ENCODE measurements around the gene ACTN4. TPM values are rescaled to one million over a fixed set of nuclear protein-coding genes. Genes with fewer than 3 reads are reported as not detected.
"Not testable (repeated sequence)": the region's sequence is repeated elsewhere in the genome, so short reads cannot be mapped to it uniquely, and the experiment has no call there.

Gene ACTN4
- 125 TPM for total RNA-seq
- long read RNA-seq, full-length matches to known transcripts, result 7 of 20 reads
- long read RNA-seq, partial matches to known transcripts, result 5 of 20 reads
- long read RNA-seq, other reads (novel, unspliced or antisense), result 8 of 20 reads

- ATAC-seq (ENCODE audit: poor library complexity) (peak; percentile 89), DNase-seq (peak; percentile 100)
- intact Hi-C loops (cut with DNase I), result no loop called here
Observed at GRCh38 chr19:38647368-38647965, at the start of gene ACTN4. ACTN4 (plus strand) TSS chr19:38647649; CDS start chr19:38647746, 97 bp downstream.

- no peak for ATAC-seq (ENCODE audit: poor library complexity)
- intact Hi-C loops (cut with DNase I), result no loop called here
- no peak for DNase-seq
Observed at GRCh38 chr19:38599722-38600121, 47.7 kb upstream of the ACTN4 start.

- DNase-seq; intact Hi-C loops (cut with DNase I); ATAC-seq (ENCODE audit: poor library complexity): not testable (repeated sequence)
Observed at GRCh38 chr19:38602856-38603255, 44.6 kb upstream of the ACTN4 start.

- no peak for ATAC-seq (ENCODE audit: poor library complexity)
- no peak for DNase-seq
- intact Hi-C loops (cut with DNase I), result no loop called here
Observed at GRCh38 chr19:38606131-38606530, 41.3 kb upstream of the ACTN4 start.

- intact Hi-C loops (cut with DNase I), result loop anchor here (10.0 kb wide), 1 partner anchor 321 kb away; the partner anchor contains the start of genes MRPS12 and SARS2
- DNase-seq, result no peak
- no peak for ATAC-seq (ENCODE audit: poor library complexity)
Observed at GRCh38 chr19:38614289-38614688, 33.2 kb upstream of the ACTN4 start.

- intact Hi-C loops (cut with DNase I), result loop anchor here (10.0 kb wide), 1 partner anchor 320 kb away; the partner anchor contains the start of genes MRPS12 and SARS2
- no peak for DNase-seq
- no peak for ATAC-seq (ENCODE audit: poor library complexity)
Observed at GRCh38 chr19:38615007-38615581, 32.4 kb upstream of the ACTN4 start.

- DNase-seq (no peak), ATAC-seq (ENCODE audit: poor library complexity) (no peak)
- intact Hi-C loops (cut with DNase I), result loop anchor here (10.0 kb wide), 1 partner anchor 319 kb away; the partner anchor contains the start of genes MRPS12 and SARS2
Observed at GRCh38 chr19:38616265-38616664, 31.2 kb upstream of the ACTN4 start.

GRCh38 chr19:38617283-38617763 lies 30.1 kb upstream of the ACTN4 start:
- no peak for ATAC-seq (ENCODE audit: poor library complexity)
- intact Hi-C loops (cut with DNase I), result loop anchor here (10.0 kb wide), 1 partner anchor 317 kb away; the partner anchor contains the start of genes MRPS12 and SARS2
- DNase-seq, result no peak

- peak; percentile 6 for ATAC-seq (ENCODE audit: poor library complexity)
- intact Hi-C loops (cut with DNase I), result loop anchor here (10.0 kb wide), 1 partner anchor 317 kb away; the partner anchor contains the start of genes MRPS12 and SARS2
- peak; percentile 58 for DNase-seq
Observed at GRCh38 chr19:38617764-38618589, 29.5 kb upstream of the ACTN4 start, which contains the start of gene MAP4K1. MAP4K1 (minus strand) TSS chr19:38617953; CDS start chr19:38617895, 58 bp downstream.

- peak; percentile 100 for DNase-seq
- intact Hi-C loops (cut with DNase I), result loop anchor here (10.0 kb wide), 1 partner anchor 316 kb away; the partner anchor contains the start of genes MRPS12 and SARS2
- ATAC-seq (ENCODE audit: poor library complexity), result peak; percentile 98
Observed at GRCh38 chr19:38618590-38619360, 28.7 kb upstream of the ACTN4 start, which contains the start of gene EIF3K. EIF3K (plus strand) TSS chr19:38619188; CDS start chr19:38619269, 81 bp downstream.

GRCh38 chr19:38619361-38620174 lies 27.9 kb upstream of the ACTN4 start:
- ATAC-seq (ENCODE audit: poor library complexity) (no peak), DNase-seq (no peak)
- intact Hi-C loops (cut with DNase I), result loop anchor here (10.0 kb wide), 1 partner anchor 315 kb away; the partner anchor contains the start of genes MRPS12 and SARS2

GRCh38 chr19:38624822-38625221 lies 22.6 kb upstream of the ACTN4 start:
- intact Hi-C loops (cut with DNase I), result no loop called here
- ATAC-seq (ENCODE audit: poor library complexity) (no peak), DNase-seq (no peak)

GRCh38 chr19:38626401-38626800 lies 21.0 kb upstream of the ACTN4 start:
- intact Hi-C loops (cut with DNase I), result no loop called here
- ATAC-seq (ENCODE audit: poor library complexity), result no peak
- no peak for DNase-seq

GRCh38 chr19:38629568-38629967 lies 17.9 kb upstream of the ACTN4 start:
- ATAC-seq (ENCODE audit: poor library complexity) (no peak), DNase-seq (no peak)
- intact Hi-C loops (cut with DNase I), result no loop called here

- not testable (repeated sequence) for ATAC-seq (ENCODE audit: poor library complexity); DNase-seq
- intact Hi-C loops (cut with DNase I), result loop anchor here (5.0 to 10.0 kb wide), 2 partner anchors 214 to 229 kb away; partner anchors contain the start of genes FAM98C and HNRNPL
Observed at GRCh38 chr19:38631301-38631700, 16.1 kb upstream of the ACTN4 start.

GRCh38 chr19:38631811-38632475 lies 15.5 kb upstream of the ACTN4 start:
- intact Hi-C loops (cut with DNase I), result loop anchor here (5.0 to 10.0 kb wide), 2 partner anchors 213 to 230 kb away; partner anchors contain the start of genes FAM98C and HNRNPL
- not testable (repeated sequence) for ATAC-seq (ENCODE audit: poor library complexity); DNase-seq
